ENCODE measurements around the gene CNN2. TPM values are rescaled to one million over a fixed set of nuclear protein-coding genes. Genes with fewer than 3 reads are reported as not detected.

CNN2 gene
- total RNA-seq, 1 donor from 2014 or later = 189 TPM

DNA sequence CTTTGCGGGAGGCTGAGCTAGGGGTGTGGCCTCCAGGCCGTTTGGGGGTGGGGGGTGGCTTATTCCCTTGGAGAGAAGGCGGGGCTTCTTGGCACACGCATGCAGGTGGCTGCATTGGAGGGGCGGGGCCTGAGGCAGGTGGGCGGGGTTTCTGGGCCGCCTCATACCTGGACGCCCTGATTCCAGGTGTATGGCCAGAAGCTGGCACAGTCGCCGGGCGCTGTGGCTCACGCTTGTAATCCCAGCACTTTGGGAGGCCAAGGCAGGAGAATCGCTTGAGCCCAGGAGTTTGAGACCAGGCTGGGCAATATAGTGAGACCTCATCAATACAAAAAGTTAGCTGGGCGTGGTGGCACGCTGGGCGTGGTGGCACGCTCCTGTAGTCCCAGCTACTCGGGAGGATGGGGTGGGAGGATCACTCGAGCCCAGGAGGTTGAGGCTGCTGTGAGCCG is 21.3 kb downstream of the CNN2 start:
- Histone ChIP-seq H3K4me3 (ENCODE audit: low read depth, low read length) (no peak overlapping the region), H3K36me3 (ENCODE audit: control insufficient read depth, insufficient read depth, low read length) (peaks cover 4% of the 10 kb centered on the region), H3K27me3 (ENCODE audit: control insufficient read depth, insufficient read depth, low read length) (no peaks in the 10 kb centered on the region)
- no peak for FAIRE-seq
- TF ChIP-seq, protein P1, sequence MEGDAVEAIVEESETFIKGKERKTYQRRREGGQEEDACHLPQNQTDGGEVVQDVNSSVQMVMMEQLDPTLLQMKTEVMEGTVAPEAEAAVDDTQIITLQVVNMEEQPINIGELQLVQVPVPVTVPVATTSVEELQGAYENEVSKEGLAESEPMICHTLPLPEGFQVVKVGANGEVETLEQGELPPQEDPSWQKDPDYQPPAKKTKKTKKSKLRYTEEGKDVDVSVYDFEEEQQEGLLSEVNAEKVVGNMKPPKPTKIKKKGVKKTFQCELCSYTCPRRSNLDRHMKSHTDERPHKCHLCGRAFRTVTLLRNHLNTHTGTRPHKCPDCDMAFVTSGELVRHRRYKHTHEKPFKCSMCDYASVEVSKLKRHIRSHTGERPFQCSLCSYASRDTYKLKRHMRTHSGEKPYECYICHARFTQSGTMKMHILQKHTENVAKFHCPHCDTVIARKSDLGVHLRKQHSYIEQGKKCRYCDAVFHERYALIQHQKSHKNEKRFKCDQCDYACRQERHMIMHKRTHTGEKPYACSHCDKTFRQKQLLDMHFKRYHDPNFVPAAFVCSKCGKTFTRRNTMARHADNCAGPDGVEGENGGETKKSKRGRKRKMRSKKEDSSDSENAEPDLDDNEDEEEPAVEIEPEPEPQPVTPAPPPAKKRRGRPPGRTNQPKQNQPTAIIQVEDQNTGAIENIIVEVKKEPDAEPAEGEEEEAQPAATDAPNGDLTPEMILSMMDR (IDR thresholded peaks at IDR 0.05; ENCODE audit: insufficient read depth, low read length, severe bottlenecking) = no peak
- no peak for DNase-seq (ENCODE audit: low read depth)

DNA sequence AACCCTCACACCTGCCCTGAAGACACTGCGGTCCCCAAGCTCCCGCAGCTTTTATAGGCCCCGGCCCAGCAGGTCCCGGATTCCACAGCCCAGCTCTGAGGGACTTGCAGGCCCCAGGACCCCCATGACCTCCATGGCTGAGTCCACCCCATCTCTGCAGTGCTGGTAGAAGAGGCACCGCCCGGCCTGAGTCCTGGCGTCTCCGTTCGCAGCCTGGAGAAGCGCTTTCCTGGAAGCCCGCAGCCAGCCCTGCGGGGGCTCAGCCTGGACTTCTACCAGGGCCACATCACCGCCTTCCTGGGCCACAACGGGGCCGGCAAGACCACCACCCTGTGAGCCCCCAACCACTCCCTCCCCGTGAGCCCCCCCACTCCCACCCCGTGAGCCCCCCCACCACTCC is 22.7 kb downstream of the CNN2 start:
- Histone ChIP-seq H3K4me3 (ENCODE audit: low read depth, low read length) (no peak overlapping the region), H3K36me3 (ENCODE audit: control insufficient read depth, insufficient read depth, low read length) (peaks cover 4% of the 10 kb centered on the region), H3K27me3 (ENCODE audit: control insufficient read depth, insufficient read depth, low read length) (no peaks in the 10 kb centered on the region)
- TF ChIP-seq, protein P1 (IDR thresholded peaks at IDR 0.05; ENCODE audit: insufficient read depth, low read length, severe bottlenecking) = no peak
- FAIRE-seq (no peak), DNase-seq (ENCODE audit: low read depth) (no peak)

DNA sequence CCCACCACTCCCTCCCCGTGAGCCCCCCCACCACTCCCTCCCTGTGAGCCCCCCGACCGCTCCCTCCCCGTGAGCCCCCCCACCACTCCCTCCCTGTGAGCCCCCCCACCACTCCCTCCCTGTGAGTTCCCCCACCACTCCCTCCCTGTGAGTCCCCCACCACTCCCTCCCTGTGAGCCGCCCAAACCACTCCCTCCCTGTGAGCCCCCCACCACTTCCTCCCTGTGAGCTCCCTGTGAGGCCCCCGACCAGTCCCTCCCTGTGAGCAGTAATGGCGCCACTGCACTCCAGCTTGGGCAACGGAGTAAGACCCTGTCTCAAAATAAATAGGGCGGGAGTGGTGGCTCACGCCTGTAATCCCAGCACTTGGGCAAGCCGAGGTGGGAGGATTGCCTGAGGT is 23.4 kb downstream of the CNN2 start:
- H3K36me3 ChIP-seq (ENCODE audit: control insufficient read depth, insufficient read depth, low read length) = peaks cover 4% of the 10 kb centered on the region
- no peak overlapping the region for H3K4me3 ChIP-seq (ENCODE audit: low read depth, low read length)
- TF ChIP-seq, protein P1 (IDR thresholded peaks at IDR 0.05; ENCODE audit: insufficient read depth, low read length, severe bottlenecking) = no peak
- DNase-seq (ENCODE audit: low read depth) = no peak
- no peaks in the 10 kb centered on the region for H3K27me3 ChIP-seq (ENCODE audit: control insufficient read depth, insufficient read depth, low read length)
- no peak for FAIRE-seq

DNA sequence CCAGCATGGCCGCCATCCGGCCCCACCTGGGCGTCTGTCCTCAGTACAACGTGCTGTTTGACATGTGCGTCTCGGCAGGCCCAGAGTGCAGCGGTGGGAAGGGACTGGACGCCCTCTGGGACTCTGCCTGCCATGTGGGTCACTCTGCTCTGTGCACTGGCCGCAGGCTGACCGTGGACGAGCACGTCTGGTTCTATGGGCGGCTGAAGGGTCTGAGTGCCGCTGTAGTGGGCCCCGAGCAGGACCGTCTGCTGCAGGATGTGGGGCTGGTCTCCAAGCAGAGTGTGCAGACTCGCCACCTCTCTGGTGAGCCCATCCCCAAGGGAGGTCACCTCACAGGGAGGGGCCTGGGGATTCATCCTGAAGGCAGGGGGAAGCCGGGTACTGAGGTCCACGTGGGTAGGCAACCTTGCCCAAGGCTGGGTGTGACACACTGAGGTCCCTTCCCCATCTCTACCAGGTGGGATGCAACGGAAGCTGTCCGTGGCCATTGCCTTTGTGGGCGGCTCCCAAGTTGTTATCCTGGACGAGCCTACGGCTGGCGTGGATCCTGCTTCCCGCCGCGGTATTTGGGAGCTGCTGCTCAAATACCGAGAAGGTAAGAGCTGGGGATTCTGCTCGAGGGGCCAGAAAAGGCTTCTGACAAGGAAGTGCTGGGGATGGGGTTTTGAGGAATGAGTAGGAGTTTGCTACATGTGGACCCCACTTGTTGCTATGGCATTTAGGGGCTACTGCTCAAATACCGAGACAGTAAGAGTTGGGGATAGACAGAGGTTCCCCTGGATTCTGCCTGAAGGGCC is 24.8 kb downstream of the CNN2 start:
- TF ChIP-seq, protein P1 (IDR thresholded peaks at IDR 0.05; ENCODE audit: insufficient read depth, low read length, severe bottlenecking) = no peak
- Histone ChIP-seq H3K4me3 (ENCODE audit: low read depth, low read length) (no peak overlapping the region), H3K27me3 (ENCODE audit: control insufficient read depth, insufficient read depth, low read length) (no peaks in the 10 kb centered on the region), H3K36me3 (ENCODE audit: control insufficient read depth, insufficient read depth, low read length) (peaks cover 6% of the 10 kb centered on the region)
- FAIRE-seq (no peak), DNase-seq (ENCODE audit: low read depth) (no peak)

DNA sequence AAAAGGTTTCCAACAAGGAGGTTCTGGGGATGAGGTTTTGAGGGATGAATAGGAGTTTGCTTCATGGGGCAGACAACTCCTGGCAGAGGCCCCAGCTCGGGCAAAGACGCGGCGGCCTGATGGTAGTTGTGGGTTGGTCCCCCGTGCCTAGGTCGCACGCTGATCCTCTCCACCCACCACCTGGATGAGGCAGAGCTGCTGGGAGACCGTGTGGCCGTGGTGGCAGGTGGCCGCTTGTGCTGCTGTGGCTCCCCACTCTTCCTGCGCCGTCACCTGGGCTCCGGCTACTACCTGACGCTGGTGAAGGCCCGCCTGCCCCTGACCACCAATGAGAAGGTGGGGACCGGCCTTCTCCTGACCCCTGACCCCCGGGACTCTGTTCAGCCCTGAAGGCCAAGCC is 25.4 kb downstream of the CNN2 start:
- no peak overlapping the region for H3K4me3 ChIP-seq (ENCODE audit: low read depth, low read length)
- FAIRE-seq (no peak), DNase-seq (ENCODE audit: low read depth) (no peak)
- TF ChIP-seq, protein P1 (IDR thresholded peaks at IDR 0.05; ENCODE audit: insufficient read depth, low read length, severe bottlenecking) = no peak
- H3K27me3 ChIP-seq (ENCODE audit: control insufficient read depth, insufficient read depth, low read length) = no peaks in the 10 kb centered on the region
- H3K36me3 ChIP-seq (ENCODE audit: control insufficient read depth, insufficient read depth, low read length) = peaks cover 11% of the 10 kb centered on the region

All from bronchial epithelial cell (primary cell).